Epithelial cell of esophagus (primary cell): ENCODE measurements around the gene KRTAP5-6.

Experiments
- DNase-seq: peaks from one replicate; pipeline ENCODE4 v3.0.0; 2010; ENCODE audit warnings: low read depth
- H3K4me3 ChIP-seq: 2 replicates; pipeline ENCODE4 v1.5.1; 2011; ENCODE audit warnings: mild to moderate bottlenecking, low read length, control low read depth
- CTCF ChIP-seq: IDR thresholded peaks from 2 replicates; pipeline ENCODE4 v1.5.1; 2011; ENCODE audit warnings: low read depth, mild to moderate bottlenecking, low read length, control low read depth, inconsistent platforms; ENCODE audit not compliant: insufficient read depth; ENCODE audit errors: missing control alignments

Gene KRTAP5-6

DNA sequence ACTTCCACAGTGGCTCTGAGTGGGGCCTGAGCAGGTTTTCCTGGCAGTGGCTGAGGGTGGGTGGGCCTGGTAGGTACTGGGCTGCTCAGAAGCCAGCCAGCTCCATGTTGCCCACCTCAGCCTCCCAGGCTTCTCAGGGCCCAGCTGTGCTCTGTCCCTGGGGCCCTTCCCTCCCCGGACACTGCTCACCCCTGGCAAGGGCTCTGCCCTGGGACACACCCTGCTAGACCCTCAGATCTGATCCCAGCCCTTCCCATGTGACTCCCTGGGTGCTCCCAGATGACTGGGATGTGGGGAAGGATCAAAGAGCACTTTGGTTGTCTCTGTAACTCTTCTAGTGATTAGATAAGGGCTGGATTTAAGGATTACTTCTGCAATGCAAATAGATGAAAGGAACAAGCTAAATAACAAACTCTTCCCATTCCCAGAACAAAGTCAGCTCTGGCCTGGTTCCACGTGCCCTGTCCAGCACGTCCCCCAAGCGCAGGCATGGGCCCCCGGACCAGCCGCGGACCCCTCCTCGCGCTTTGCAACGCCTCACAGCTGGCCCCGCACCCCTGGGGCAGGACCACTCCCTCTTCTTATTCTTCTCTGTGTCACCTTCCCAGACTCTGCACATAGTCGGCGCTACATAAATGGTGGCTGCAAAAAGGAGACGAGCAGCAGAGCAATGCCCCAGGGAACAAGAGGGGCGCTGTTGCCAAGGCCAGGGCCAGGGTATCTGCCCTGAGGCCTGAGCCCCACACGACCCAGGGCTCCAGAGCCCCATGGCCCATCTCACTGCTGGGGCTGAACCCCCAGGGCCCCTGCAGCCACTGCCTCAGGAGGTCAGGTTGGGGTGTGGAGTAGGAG, 5.7 kb upstream of the KRTAP5-6 start:
- H3K4me3 ChIP-seq, result no peak overlapping the region
- no peak for TF ChIP-seq CTCF
- DNase-seq, result no peak

GRCh38 chr11:1691878-1692707, 4.9 kb upstream of the KRTAP5-6 start:
- no peak overlapping the region for H3K4me3 ChIP-seq
- no peak for DNase-seq
- TF ChIP-seq CTCF, result no peak

GRCh38 chr11:1692708-1693326, 4.2 kb upstream of the KRTAP5-6 start:
- no peak for TF ChIP-seq CTCF
- H3K4me3 ChIP-seq, result no peak overlapping the region
- no peak for DNase-seq

DNA sequence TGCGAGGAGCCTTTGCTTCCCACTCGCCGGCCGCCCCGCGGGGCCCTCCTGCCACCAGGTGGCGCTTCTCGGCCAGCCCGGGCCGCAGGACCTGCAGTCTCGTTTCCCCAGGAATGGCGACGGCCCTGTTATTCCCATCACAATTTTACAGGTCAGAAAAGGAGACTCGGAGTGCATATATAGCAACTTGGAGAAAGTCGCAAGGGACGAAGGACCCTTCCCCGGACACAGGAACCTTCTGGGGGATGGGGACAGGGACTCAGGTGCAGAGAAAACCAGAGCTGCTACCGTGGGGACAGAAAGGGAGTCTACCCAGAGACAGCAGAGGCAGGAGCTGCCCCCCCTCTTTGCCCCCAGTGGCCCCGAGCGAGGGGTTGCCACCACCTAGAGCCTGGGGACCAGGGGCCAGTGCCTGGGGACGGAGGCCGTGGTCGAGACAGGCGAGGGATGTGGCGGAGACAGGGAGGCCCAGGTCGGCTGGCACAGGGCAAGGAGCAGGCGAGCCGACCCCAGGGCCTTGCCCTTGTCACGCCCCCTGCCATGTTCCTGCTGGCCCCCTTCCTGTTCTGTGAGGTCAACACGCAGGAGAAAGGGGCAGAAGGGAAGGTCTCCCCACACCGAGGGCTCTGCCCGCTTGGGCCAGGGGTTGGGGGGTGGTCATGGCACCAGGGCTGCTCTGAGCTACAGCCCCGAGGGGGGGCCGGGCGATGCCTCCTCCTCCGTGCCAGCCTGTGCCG, 3.5 kb upstream of the KRTAP5-6 start:
- TF ChIP-seq CTCF, result peak; percentile 82
- peak overlapping the region; percentile 48 for H3K4me3 ChIP-seq
- peak; percentile 68 for DNase-seq

GRCh38 chr11:1694064-1694845, 2.7 kb upstream of the KRTAP5-6 start:
- peak; percentile 75 for DNase-seq
- peak overlapping the region; percentile 48 for H3K4me3 ChIP-seq
- TF ChIP-seq CTCF, result peak; percentile 77
